CD4-positive, CD25-positive, alpha-beta regulatory T cell (primary cell): ENCODE results near the gene PPIE. TPM values are rescaled to one million over a fixed set of nuclear protein-coding genes. Genes with fewer than 3 reads are reported as not detected.

ENCODE experiments used
- ATAC-seq, 2 donors: fragments of 150-1000 bp; cut with Tn5 transposase; one replicate each; pipeline ENCODE4 v1.10.0; 2021; ENCODE audit warnings: low read depth in 2 of 2, moderate number of reproducible peaks in 2 of 2, moderate library complexity in 1 of 2
- DNase-seq, 3 donors: peaks; one replicate each; pipeline versions ENCODE4 v3.0.0 to v3.0.0-alpha.2; 2012 to 2022; ENCODE audit warnings: mixed read lengths in 1 of 3
- H3K27ac ChIP-seq: one replicate; pipeline ENCODE4 v1.7.0; 2013; ENCODE audit warnings: mild to moderate bottlenecking, low read length; ENCODE audit not compliant: insufficient read depth, poor library complexity, severe bottlenecking
- H3K27me3 ChIP-seq: one replicate; pipeline ENCODE4 v1.7.0; 2013; ENCODE audit warnings: low read length; ENCODE audit not compliant: control insufficient read depth, insufficient read depth
- H3K36me3 ChIP-seq: one replicate; pipeline ENCODE4 v1.7.0; 2013; ENCODE audit warnings: mild to moderate bottlenecking, low read length, moderate library complexity; ENCODE audit not compliant: control insufficient read depth, insufficient read depth
- H3K4me1 ChIP-seq: 2 replicates; pipeline ENCODE4 v1.7.0; 2013; ENCODE audit warnings: mild to moderate bottlenecking, low read length; ENCODE audit not compliant: insufficient read depth, control insufficient read depth, poor library complexity, severe bottlenecking
- H3K4me3 ChIP-seq: one replicate; pipeline ENCODE4 v1.7.0; 2013; ENCODE audit warnings: low read depth, mild to moderate bottlenecking, low read length, moderate library complexity
- H3K9me3 ChIP-seq, 2 experiments: 1 replicate in 1 of 2; 2 replicates in 1 of 2; pipeline ENCODE4 v1.7.0; 2013; ENCODE audit warnings: low read length in 2 of 2, mild to moderate bottlenecking in 1 of 2, moderate library complexity in 1 of 2; ENCODE audit not compliant: control insufficient read depth in 2 of 2
- H3K27ac Mint-ChIP-seq, 3 donors: one replicate each; pipeline ENCODE4 v1.8.0; 2020 to 2022; ENCODE audit warnings: mild to moderate bottlenecking in 3 of 3, mixed read lengths in 3 of 3, moderate library complexity in 2 of 3
- H3K27me3 Mint-ChIP-seq: one replicate; pipeline ENCODE4 v1.8.0; 2022; ENCODE audit warnings: mild to moderate bottlenecking, mixed read lengths
- H3K36me3 Mint-ChIP-seq: one replicate; pipeline ENCODE4 v1.8.0; 2020; ENCODE audit warnings: mixed read lengths
- H3K4me1 Mint-ChIP-seq, 4 donors: one replicate each; pipeline ENCODE4 v1.8.0; 2020 to 2022; ENCODE audit warnings: mixed read lengths in 4 of 4, mild to moderate bottlenecking in 1 of 4
- H3K4me3 Mint-ChIP-seq, 4 donors: one replicate each; pipeline ENCODE4 v1.8.0; 2020 to 2022; ENCODE audit warnings: mild to moderate bottlenecking in 4 of 4, mixed read lengths in 4 of 4, moderate library complexity in 3 of 4
- H3K9me3 Mint-ChIP-seq, 7 donors: one replicate each; pipeline ENCODE4 v1.8.0; 2020 to 2022; ENCODE audit warnings: mixed read lengths in 7 of 7, mild to moderate bottlenecking in 3 of 7, moderate library complexity in 2 of 7
- polyA plus RNA-seq, 4 donors: library from polyadenylated mRNA; unstranded; fragments of 300-500 nt; fragmentation: Illumina TruSeq; gene quantifications; one replicate each; pipeline ENCODE4 v1.2.3, GENCODE V29; 2021
- total RNA-seq: library from RNA; stranded (reverse); gene quantifications from one replicate; pipeline ENCODE4 v1.2.3, GENCODE V29; 2022

Gene PPIE
- total and polyA plus RNA-seq, 5 donors from 2014 or later = 36.8 to 118 (median 91.6) TPM

DNA sequence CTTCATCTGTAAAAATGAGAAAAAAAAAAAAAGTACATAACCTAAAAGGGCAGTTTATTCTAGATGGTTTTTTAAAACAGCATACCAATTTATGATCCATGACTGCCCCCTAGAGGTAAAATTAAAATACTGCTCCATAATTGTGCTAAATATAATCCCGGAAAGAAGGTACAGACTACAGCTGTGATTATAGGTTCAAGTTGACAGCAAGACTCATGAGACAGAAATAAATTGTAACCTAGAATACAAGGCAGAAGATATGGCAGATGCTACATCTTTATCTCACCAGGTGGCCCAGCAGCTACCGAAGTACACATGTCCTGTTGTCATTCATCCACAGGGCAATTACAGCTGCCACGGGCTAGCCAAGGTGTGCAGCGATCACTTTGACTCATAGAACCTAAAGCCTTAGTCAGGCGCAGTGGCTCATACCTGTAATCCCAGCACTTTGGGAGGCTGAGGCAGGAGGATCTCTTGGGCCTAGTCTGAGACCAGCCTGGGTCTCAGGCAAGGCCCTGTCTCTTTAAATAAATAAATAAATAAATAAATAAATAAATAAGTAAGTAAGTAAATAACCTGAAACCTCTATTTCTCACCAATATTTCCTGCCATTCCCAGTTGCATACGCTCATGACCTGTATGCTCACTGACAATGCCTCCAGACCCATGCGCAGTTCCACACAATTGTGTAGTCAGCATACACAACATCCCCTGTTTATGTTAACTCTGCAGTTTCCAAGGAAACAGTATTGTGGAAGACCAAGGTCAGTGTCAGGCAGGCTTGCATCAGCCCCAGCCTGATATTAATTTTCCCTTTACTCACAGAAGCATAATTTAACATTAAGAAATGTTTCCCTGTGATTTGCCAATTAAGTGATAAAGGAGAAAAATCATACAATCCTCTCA lies 18.3 kb upstream of the PPIE start:
- H3K27ac Mint-ChIP-seq = no peak overlapping the region
- no peaks in the 10 kb centered on the region for H3K9me3 Mint-ChIP-seq
- no peaks in the 10 kb centered on the region for H3K4me1 ChIP-seq
- H3K27me3 ChIP-seq = peaks cover 28% of the 10 kb centered on the region
- ATAC-seq (peak; percentile 71 to 77), DNase-seq (peak in 2 of 3 donors; percentile 75 to 79)
- H3K27me3 Mint-ChIP-seq = peaks cover 58% of the 10 kb centered on the region
- no peak overlapping the region for H3K27ac ChIP-seq
- no peak overlapping the region for H3K4me3 Mint-ChIP-seq
- no peak overlapping the region for H3K4me3 ChIP-seq
- no peaks in the 10 kb centered on the region for H3K36me3 ChIP-seq
- no peaks in the 10 kb centered on the region for H3K4me1 Mint-ChIP-seq
- H3K36me3 Mint-ChIP-seq = no peaks in the 10 kb centered on the region
- H3K9me3 ChIP-seq = no peaks in the 10 kb centered on the region

DNA sequence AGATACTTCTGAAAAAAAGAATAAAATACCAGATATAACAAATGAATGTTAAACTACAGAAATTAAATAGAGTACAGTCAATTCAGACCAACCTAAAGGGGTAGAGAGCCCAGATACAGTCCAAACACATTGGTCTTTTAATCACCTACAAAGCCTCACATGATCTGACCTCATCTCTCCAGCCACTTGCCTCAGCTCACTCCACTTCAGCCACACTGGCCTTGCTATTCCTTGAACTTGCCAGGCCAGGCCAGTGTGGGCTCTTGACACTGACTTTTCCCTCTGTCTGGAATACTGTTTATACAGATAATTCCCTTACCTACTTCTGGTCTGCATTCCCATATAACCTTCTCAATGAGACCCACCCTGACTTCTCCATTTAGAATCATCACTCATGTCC lies 17.0 kb upstream of the PPIE start:
- H3K4me1 ChIP-seq = no peaks in the 10 kb centered on the region
- H3K27me3 Mint-ChIP-seq = peaks cover 63% of the 10 kb centered on the region
- H3K4me1 Mint-ChIP-seq = peaks cover 0 to under 1% (median 0%) of the 10 kb centered on the region in 4 donors
- H3K27ac Mint-ChIP-seq = no peak overlapping the region
- H3K9me3 ChIP-seq = no peaks in the 10 kb centered on the region
- no peaks in the 10 kb centered on the region for H3K36me3 Mint-ChIP-seq
- no peak overlapping the region for H3K4me3 ChIP-seq
- no peak overlapping the region for H3K27ac ChIP-seq
- peaks cover 0 to 1% (median 0%) of the 10 kb centered on the region in 7 donors for H3K9me3 Mint-ChIP-seq
- no peak overlapping the region for H3K4me3 Mint-ChIP-seq
- DNase-seq (no peak), ATAC-seq (no peak)
- H3K27me3 ChIP-seq = peaks cover 25% of the 10 kb centered on the region
- H3K36me3 ChIP-seq = no peaks in the 10 kb centered on the region

DNA sequence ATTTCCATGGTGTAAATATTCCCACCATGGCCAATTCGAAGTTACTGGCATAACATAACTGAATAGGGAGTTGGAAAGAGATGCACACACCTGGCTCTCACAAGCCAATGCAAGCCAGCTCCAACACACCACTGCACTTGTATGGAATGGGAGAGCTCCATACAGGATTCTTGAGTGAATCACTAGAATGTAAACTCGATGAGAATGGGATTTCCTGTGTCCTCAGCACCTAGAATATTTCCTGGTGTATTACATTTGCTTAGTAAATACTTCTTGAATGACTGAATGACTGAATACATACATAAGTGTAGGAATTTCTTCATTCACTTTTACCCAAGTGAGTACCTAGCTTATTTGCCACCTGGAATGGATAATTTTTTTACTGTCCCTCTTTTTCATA lies 16.2 kb upstream of the PPIE start:
- Mint-ChIP-seq H3K4me1 (peaks cover 0 to 9% (median 3%) of the 10 kb centered on the region in 4 donors), H3K36me3 (no peaks in the 10 kb centered on the region), H3K4me3 (no peak overlapping the region), H3K27ac (no peak overlapping the region), H3K9me3 (peaks cover 0 to 1% (median 0%) of the 10 kb centered on the region in 7 donors), H3K27me3 (peaks cover 63% of the 10 kb centered on the region)
- ATAC-seq (no peak), DNase-seq (no peak)
- H3K4me1 ChIP-seq = peaks cover 4% of the 10 kb centered on the region
- no peaks in the 10 kb centered on the region for H3K36me3 ChIP-seq
- no peak overlapping the region for H3K4me3 ChIP-seq
- no peaks in the 10 kb centered on the region for H3K9me3 ChIP-seq
- H3K27me3 ChIP-seq = peaks cover 21% of the 10 kb centered on the region
- no peak overlapping the region for H3K27ac ChIP-seq

DNA sequence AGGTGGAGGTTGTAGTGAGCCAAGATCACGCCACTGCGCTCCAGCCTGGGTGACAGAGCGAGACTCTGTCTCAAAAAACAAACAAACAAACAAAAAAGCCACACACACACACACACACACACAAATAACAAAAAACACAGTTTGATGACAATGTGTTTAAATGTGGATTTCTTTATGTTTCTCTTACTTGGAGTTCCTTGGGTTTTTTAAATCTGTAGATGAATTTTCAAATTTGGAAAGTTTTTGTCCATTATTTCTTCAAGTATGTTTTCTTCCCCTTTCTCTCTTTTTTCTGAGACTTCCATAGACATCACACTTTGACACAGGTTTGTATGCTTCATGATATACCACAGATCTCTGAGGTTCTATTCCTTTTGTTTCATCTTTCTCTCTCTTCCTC lies 12.1 kb upstream of the PPIE start:
- peaks cover 4 to 12% (median 8%) of the 10 kb centered on the region in 4 donors for H3K4me1 Mint-ChIP-seq
- Histone ChIP-seq H3K36me3 (no peaks in the 10 kb centered on the region), H3K27ac (no peak overlapping the region), H3K4me3 (no peak overlapping the region), H3K4me1 (peaks cover 8% of the 10 kb centered on the region), H3K9me3 (no peaks in the 10 kb centered on the region), H3K27me3 (peaks cover 21% of the 10 kb centered on the region)
- ATAC-seq = no peak
- no peaks in the 10 kb centered on the region for H3K36me3 Mint-ChIP-seq
- H3K4me3 Mint-ChIP-seq = no peak overlapping the region
- peaks cover 73% of the 10 kb centered on the region for H3K27me3 Mint-ChIP-seq
- H3K9me3 Mint-ChIP-seq = peaks cover 0 to 1% (median 0%) of the 10 kb centered on the region in 7 donors
- no peak for DNase-seq
- peak overlapping the region in 1 of 3 donors; percentile 82 for H3K27ac Mint-ChIP-seq

DNA sequence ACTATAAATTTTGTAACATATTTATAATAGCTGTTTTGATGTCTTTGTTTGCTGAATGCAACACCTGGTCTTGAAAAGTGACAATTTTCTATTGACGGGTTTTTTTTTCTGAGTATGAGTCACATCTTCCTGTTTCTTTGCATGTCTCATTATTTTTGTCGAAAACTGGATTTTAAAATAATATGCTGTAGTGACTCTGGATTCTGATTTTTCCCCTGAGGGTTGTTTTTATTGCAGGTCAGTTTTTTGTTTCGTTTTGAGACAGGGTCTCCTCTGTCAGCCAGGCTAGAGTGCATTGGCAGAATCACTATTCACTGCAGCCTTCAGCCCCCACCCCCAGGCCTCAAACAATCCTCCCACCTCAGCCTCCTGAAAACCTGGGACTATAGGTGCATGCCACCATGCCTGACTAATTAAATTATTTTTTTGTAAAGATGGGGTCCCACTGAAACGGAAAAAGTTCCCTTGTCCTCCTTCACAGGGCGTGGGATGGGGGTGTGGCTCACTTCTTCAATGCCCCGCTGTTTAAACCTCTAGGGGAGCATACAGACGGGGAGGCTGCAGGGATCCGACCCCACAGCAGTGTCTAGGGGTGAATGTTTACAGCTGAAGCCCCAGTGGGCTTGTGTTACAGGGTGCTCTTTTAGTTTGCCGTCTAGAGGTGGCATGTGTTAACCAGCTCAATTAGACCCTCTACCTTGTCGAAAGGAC lies 11.3 kb upstream of the PPIE start:
- peaks cover 4 to 12% (median 8%) of the 10 kb centered on the region in 4 donors for H3K4me1 Mint-ChIP-seq

DNA sequence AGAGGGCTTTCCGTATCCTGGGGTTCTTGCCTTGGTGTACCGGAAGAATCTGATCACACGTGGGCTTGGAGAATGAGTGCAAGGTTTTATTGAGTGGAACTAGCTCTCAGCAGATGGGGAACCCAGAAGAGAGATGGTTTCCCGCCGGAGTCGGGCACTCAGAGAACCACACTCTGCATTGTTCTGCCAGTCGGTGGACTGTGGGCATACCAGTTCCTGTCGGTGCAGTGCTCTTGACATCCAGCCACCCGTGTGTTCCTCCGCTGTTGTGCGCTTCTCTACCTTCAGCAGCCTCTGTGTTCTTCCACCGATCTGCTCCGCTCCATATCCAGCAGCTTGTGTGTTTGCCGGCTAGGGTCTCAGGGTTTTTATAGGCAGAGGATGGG lies 10.8 kb upstream of the PPIE start:
- H3K9me3 Mint-ChIP-seq = peaks cover 0 to 1% (median 0%) of the 10 kb centered on the region in 7 donors

More for the DNA sequence above, 11.3 kb upstream of the PPIE start:
- DNase-seq = peak in 1 of 3 donors; percentile 56
- Mint-ChIP-seq H3K36me3 (no peaks in the 10 kb centered on the region), H3K4me3 (peak overlapping the region in 1 of 4 donors; percentile 7), H3K9me3 (peaks cover 0 to 1% (median 0%) of the 10 kb centered on the region in 7 donors), H3K27ac (no peak overlapping the region), H3K27me3 (peaks cover 68% of the 10 kb centered on the region)
- H3K4me1 ChIP-seq = peaks cover 8% of the 10 kb centered on the region
- ATAC-seq = peak in 1 of 2 donors; percentile 40
- H3K36me3 ChIP-seq = no peaks in the 10 kb centered on the region
- no peak overlapping the region for H3K4me3 ChIP-seq
- H3K9me3 ChIP-seq = no peaks in the 10 kb centered on the region
- peaks cover 18% of the 10 kb centered on the region for H3K27me3 ChIP-seq
- H3K27ac ChIP-seq = no peak overlapping the region

DNA sequence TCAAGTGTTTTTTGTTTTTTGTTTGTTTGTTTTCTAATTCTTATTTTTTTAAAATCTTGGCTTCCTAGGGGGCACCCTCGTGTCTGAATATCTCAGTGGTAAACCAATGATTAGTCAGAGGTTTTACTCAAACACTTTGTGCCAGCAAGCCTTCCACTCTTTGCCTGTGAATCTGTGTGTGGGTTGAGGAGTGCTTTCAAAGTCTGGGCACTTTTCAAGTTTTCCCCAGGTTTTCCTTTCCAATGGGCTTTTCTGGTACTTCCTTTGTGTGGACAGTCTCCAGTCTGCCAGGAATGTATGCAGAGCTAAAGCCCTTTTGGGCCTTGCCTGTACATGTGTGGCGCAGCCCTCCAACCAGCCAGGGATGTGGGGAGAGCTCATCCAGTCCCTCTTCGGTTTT lies 9.7 kb upstream of the PPIE start:
- DNase-seq (no peak), ATAC-seq (no peak)
- H3K36me3 ChIP-seq = no peaks in the 10 kb centered on the region
- Mint-ChIP-seq H3K27ac (no peak overlapping the region), H3K36me3 (no peaks in the 10 kb centered on the region), H3K4me1 (peaks cover 4 to 12% (median 8%) of the 10 kb centered on the region in 4 donors), H3K27me3 (peaks cover 73% of the 10 kb centered on the region), H3K4me3 (no peak overlapping the region), H3K9me3 (peaks cover 0 to 1% (median 0%) of the 10 kb centered on the region in 7 donors)
- H3K4me3 ChIP-seq = no peak overlapping the region
- H3K27me3 ChIP-seq = peaks cover 23% of the 10 kb centered on the region
- no peaks in the 10 kb centered on the region for H3K9me3 ChIP-seq
- H3K4me1 ChIP-seq = peaks cover 8% of the 10 kb centered on the region
- H3K27ac ChIP-seq = no peak overlapping the region

More for the DNA sequence above, 10.8 kb upstream of the PPIE start:
- H3K27me3 ChIP-seq = peaks cover 21% of the 10 kb centered on the region
- no peaks in the 10 kb centered on the region for H3K36me3 ChIP-seq
- Mint-ChIP-seq H3K4me3 (peak overlapping the region in 1 of 4 donors; percentile 7), H3K36me3 (no peaks in the 10 kb centered on the region), H3K27me3 (peaks cover 73% of the 10 kb centered on the region), H3K27ac (no peak overlapping the region), H3K4me1 (peaks cover 4 to 12% (median 8%) of the 10 kb centered on the region in 4 donors)
- H3K9me3 ChIP-seq = no peaks in the 10 kb centered on the region
- H3K4me1 ChIP-seq = peaks cover 8% of the 10 kb centered on the region
- no peak for DNase-seq
- no peak overlapping the region for H3K4me3 ChIP-seq
- ATAC-seq = no peak
- H3K27ac ChIP-seq = no peak overlapping the region
